ENCODE results near the gene ODAD3.

The ODAD3 gene

DNA sequence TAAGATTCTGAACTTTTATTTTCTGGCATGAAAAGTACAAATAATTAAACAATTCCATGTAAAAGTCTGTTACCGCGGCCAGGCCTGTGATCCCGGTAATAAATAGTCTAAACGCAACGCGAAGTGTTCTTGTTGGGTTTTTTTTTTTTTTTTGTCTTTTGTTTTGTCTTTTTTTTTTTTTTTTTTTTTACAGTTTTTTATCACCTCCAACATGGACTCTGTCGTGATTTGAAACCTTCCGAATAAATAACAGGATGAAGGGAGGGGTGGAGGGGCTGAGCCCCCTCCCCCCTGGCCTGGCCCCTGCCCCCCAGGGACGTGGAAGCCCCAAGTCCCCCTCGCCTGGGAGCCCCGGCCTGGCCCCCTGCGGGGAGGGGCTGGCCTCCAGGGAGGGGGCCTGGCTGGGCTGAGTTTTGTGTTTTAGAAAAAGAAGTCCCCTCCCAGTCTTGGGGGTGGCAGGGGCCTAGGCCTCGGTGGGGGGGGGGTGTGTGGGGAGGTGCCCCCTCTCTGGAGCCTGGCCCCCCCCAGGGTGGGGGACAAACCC lies 16.5 kb upstream of the ODAD3 start:
- H3K36me3 Mint-ChIP-seq (ENCODE audit: low read depth): peaks cover 10% of the 10 kb centered on the region
- no peak for DNase-seq
- no peaks in the 10 kb centered on the region for H3K9me3 Mint-ChIP-seq
- H3K27ac Mint-ChIP-seq: no peak overlapping the region
- no peak for TF ChIP-seq CTCF (IDR thresholded peaks at IDR 0.05)
- peaks cover 36% of the 10 kb centered on the region for H3K4me1 Mint-ChIP-seq
- no peak overlapping the region for H3K4me3 Mint-ChIP-seq
- no peaks in the 10 kb centered on the region for H3K27me3 Mint-ChIP-seq (ENCODE audit: low read depth, poor library complexity)

DNA sequence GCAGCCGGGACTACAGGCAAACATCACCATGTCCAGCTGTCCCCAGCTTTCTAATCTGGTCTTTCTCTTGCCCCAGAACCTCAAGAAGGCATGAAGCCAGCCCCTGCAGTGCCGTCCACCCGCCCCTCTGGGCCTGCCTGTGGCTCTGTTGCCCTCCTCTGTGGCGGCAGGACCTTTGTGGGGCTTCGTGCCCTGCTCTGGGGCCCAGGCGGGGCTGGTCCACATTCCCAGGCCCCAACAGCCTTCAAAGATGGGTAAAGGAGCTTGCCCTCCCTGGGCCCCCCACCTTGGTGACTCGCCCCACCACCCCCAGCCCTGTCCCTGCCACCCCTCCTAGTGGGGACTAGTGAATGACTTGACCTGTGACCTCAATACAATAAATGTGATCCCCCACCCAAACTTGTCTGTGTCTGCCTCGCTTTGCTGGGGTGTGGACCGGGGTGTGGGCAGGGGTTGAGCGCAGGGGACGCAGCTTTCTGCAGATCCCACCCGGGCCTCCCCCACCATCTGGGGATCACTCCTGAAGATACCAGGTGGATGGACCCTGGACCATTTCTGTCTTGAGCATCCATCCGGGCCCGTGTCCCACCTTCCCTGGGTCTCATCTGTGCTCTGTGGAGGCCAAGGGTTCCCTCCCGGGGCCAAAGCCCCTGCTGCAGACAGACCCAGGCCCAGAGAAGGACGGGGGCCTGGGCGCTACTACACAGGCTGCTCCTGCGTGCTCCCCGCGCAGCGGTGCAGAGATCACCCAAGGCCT lies 15.8 kb upstream of the ODAD3 start:
- no peak for DNase-seq
- H3K9me3 Mint-ChIP-seq: no peaks in the 10 kb centered on the region
- H3K27me3 Mint-ChIP-seq (ENCODE audit: low read depth, poor library complexity): no peaks in the 10 kb centered on the region
- peaks cover 36% of the 10 kb centered on the region for H3K4me1 Mint-ChIP-seq
- peaks cover 10% of the 10 kb centered on the region for H3K36me3 Mint-ChIP-seq (ENCODE audit: low read depth)
- H3K4me3 Mint-ChIP-seq: no peak overlapping the region
- no peak overlapping the region for H3K27ac Mint-ChIP-seq
- no peak for TF ChIP-seq CTCF (IDR thresholded peaks at IDR 0.05)

GRCh38 chr19:11448923-11449554 lies 14.1 kb upstream of the ODAD3 start:
- Mint-ChIP-seq H3K36me3 (ENCODE audit: low read depth) (peaks cover 12% of the 10 kb centered on the region), H3K4me1 (peaks cover 32% of the 10 kb centered on the region), H3K4me3 (no peak overlapping the region), H3K9me3 (no peaks in the 10 kb centered on the region), H3K27ac (no peak overlapping the region), H3K27me3 (ENCODE audit: low read depth, poor library complexity) (no peaks in the 10 kb centered on the region)
- DNase-seq: no peak
- TF ChIP-seq CTCF (IDR thresholded peaks at IDR 0.05): no peak

DNA sequence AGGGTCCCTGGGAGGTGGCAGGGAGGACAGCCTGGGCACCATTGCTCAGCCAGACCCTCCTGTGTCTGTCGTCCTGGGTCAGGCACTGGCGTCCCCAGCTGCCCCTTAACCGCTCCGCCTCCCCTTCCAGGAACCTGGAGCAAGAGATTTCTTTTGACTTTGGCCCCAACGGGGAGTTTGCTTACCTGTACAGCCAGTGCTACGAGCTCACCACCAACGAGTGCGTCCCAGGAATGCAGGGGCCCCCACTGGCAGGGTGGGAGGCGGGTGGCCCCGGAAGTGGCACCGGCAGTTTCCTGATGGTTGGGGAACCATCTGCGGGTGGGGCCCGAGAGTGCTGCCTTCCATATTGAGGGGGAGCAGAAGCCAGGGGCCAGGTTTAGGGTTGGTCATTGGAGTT lies 13.5 kb upstream of the ODAD3 start:
- Mint-ChIP-seq H3K27me3 (ENCODE audit: low read depth, poor library complexity) (no peaks in the 10 kb centered on the region), H3K4me3 (no peak overlapping the region), H3K9me3 (no peaks in the 10 kb centered on the region), H3K27ac (no peak overlapping the region), H3K4me1 (peaks cover 29% of the 10 kb centered on the region), H3K36me3 (ENCODE audit: low read depth) (peaks cover 14% of the 10 kb centered on the region)
- no peak for TF ChIP-seq CTCF (IDR thresholded peaks at IDR 0.05)
- DNase-seq: no peak

GRCh38 chr19:11447347-11448262 lies 12.7 kb upstream of the ODAD3 start:
- no peak for DNase-seq
- no peak for TF ChIP-seq CTCF (IDR thresholded peaks at IDR 0.05)
- Mint-ChIP-seq H3K27ac (peak overlapping the region; percentile 29), H3K27me3 (ENCODE audit: low read depth, poor library complexity) (no peaks in the 10 kb centered on the region), H3K4me1 (peaks cover 20% of the 10 kb centered on the region), H3K4me3 (no peak overlapping the region), H3K9me3 (no peaks in the 10 kb centered on the region), H3K36me3 (ENCODE audit: low read depth) (peaks cover 14% of the 10 kb centered on the region)

All from nephron progenitor cell (in vitro differentiated cells).